SK-N-SH (cell line): ENCODE data around the gene QRFPR. TPM values are rescaled to one million over a fixed set of nuclear protein-coding genes. Genes with fewer than 3 reads are reported as not detected.

ENCODE experiments used
- CTCF ChIA-PET: fragments of 300-600, 350-600 bp; formaldehyde crosslinking; extraction: SDS; loops from one replicate; lab custom pipeline; 2021; lab: Yijun Ruan, JAX
- POLR2A ChIA-PET: fragments of 350-600 bp; sonication (Branson Sonifier 250); formaldehyde crosslinking; extraction: SDS; loops from one replicate; lab custom pipeline; 2020; ENCODE audit warnings: antibody characterized with exemption, inconsistent platforms; lab: Yijun Ruan, JAX
- DNase-seq: peaks from one replicate; pipeline ENCODE4 v3.0.0; 2012
- H2AFZ ChIP-seq: fragments of 200-600 bp; sonication (generic); 2 replicates; pipeline ENCODE4 v1.8.1; 2016; ENCODE audit warnings: antibody characterized with exemption, mild to moderate bottlenecking, low read depth
- H3F3A ChIP-seq: fragments of 200-600 bp; sonication (generic); replicated peaks from 2 replicates; pipeline ENCODE3; 2016; ENCODE audit warnings: antibody characterized with exemption, mild to moderate bottlenecking; ENCODE audit not compliant: insufficient read depth
- H3K27ac ChIP-seq, 2 experiments: fragments of 200-500 bp in 1 of 2; fragments of 200-600 bp in 1 of 2; sonication (Bioruptor generic) in 1 of 2; sonication (generic), shearing (Covaris generic) in 1 of 2; 2 replicates each; pipeline versions ENCODE4 v1.5.1 to v1.6.1; 2014 to 2016; ENCODE audit warnings: low read depth in 2 of 2, inconsistent platforms in 1 of 2, low read length in 1 of 2, mild to moderate bottlenecking in 1 of 2, mixed read lengths in 1 of 2
- H3K27me3 ChIP-seq: fragments of 200-600 bp; sonication (generic), shearing (Covaris generic); 2 replicates; pipeline ENCODE4 v1.6.1; 2016; ENCODE audit warnings: mixed run types; ENCODE audit not compliant: insufficient read depth
- H3K36me3 ChIP-seq, 2 experiments: fragments of 200-500 bp in 1 of 2; fragments of 200-600 bp in 1 of 2; sonication (Bioruptor generic) in 1 of 2; sonication (generic) in 1 of 2; replicated peaks in 1 of 2; 2 replicates each; pipeline versions ENCODE3 to v1.5.1; 2014 to 2016; ENCODE audit warnings: low read length in 1 of 2, mild to moderate bottlenecking in 1 of 2; ENCODE audit not compliant: insufficient read depth in 2 of 2, control insufficient read depth in 1 of 2
- H3K4me1 ChIP-seq, 2 experiments: fragments of 200-500 bp in 1 of 2; fragments of 200-600 bp in 1 of 2; sonication (Bioruptor generic) in 1 of 2; sonication (generic), shearing (Covaris generic) in 1 of 2; 2 replicates each; pipeline versions ENCODE4 v1.5.1 to v1.6.1; 2014 to 2016; ENCODE audit warnings: low read depth in 1 of 2, low read length in 1 of 2, mixed run types in 1 of 2; ENCODE audit not compliant: insufficient read depth in 2 of 2, control insufficient read depth in 1 of 2
- H3K4me2 ChIP-seq: fragments of 200-600 bp; sonication (generic), shearing (Covaris generic); 2 replicates; pipeline ENCODE4 v1.6.1; 2017; ENCODE audit warnings: mixed run types
- H3K4me3 ChIP-seq, 2 experiments: fragments of 200-500 bp in 1 of 2; fragments of 200-600 bp in 1 of 2; sonication (Bioruptor generic) in 1 of 2; sonication (generic), shearing (Covaris generic) in 1 of 2; 2 replicates each; pipeline versions ENCODE4 v1.5.1 to v1.8.1; 2014 to 2016; ENCODE audit warnings: low read depth in 2 of 2, inconsistent platforms in 1 of 2, low read length in 1 of 2, mild to moderate bottlenecking in 1 of 2, mixed read lengths in 1 of 2, moderate library complexity in 1 of 2
- H3K79me2 ChIP-seq: fragments of 200-600 bp; sonication (generic); 2 replicates; pipeline ENCODE4 v1.8.1; 2017; ENCODE audit warnings: mild to moderate bottlenecking; ENCODE audit not compliant: insufficient read depth
- H3K9ac ChIP-seq: fragments of 200-600 bp; sonication (generic); 2 replicates; pipeline ENCODE4 v1.6.1; 2017; ENCODE audit warnings: mixed run types
- H3K9me2 ChIP-seq: fragments of 200-600 bp; sonication (generic); 2 replicates; pipeline ENCODE4 v1.6.1; 2017; ENCODE audit warnings: mixed run types
- H3K9me3 ChIP-seq: fragments of 200-600 bp; sonication (generic); 2 replicates; pipeline ENCODE4 v1.6.1; 2017; ENCODE audit warnings: mixed run types, mild to moderate bottlenecking, moderate library complexity
- H4K20me1 ChIP-seq: fragments of 200-600 bp; sonication (generic); 2 replicates; pipeline ENCODE4 v1.6.1; 2017; ENCODE audit warnings: mild to moderate bottlenecking, mixed run types; ENCODE audit not compliant: insufficient read depth
- CHD2 ChIP-seq: fragments of 150-350 bp; IDR thresholded peaks from 2 replicates; pipeline ENCODE4 v1.6.1; 2018; ENCODE audit warnings: low read length; ENCODE audit not compliant: partially characterized antibody
- EZH2phosphoT487 ChIP-seq: fragments of 200-600 bp; sonication (generic); IDR thresholded peaks from 2 replicates; pipeline ENCODE4 v1.6.1; 2017; ENCODE audit warnings: low read depth, mixed run types, mild to moderate bottlenecking, antibody characterized with exemption, moderate library complexity, borderline replicate concordance
- GABPA ChIP-seq: IDR thresholded peaks from 2 replicates; pipeline ENCODE4 v1.4.0; 2012; ENCODE audit warnings: low read depth, mild to moderate bottlenecking
- MXI1 ChIP-seq: IDR thresholded peaks from 2 replicates; pipeline ENCODE4 v1.6.1; 2012; ENCODE audit warnings: mild to moderate bottlenecking, low read depth, low read length, improper control_type of control experiment
- NFIC ChIP-seq: IDR thresholded peaks from 2 replicates; pipeline ENCODE4 v1.4.0; 2012; ENCODE audit warnings: borderline replicate concordance
- RAD21 ChIP-seq: IDR thresholded peaks from 2 replicates; pipeline ENCODE4 v1.6.1; 2012; ENCODE audit warnings: mild to moderate bottlenecking, low read length
- RCOR1 ChIP-seq: fragments of 150-350 bp; IDR thresholded peaks from 2 replicates; pipeline ENCODE4 v1.6.1; 2017; ENCODE audit warnings: antibody characterized with exemption, low read length
- RXRA ChIP-seq: IDR thresholded peaks from 2 replicates; pipeline ENCODE4 v1.4.0; 2012; ENCODE audit warnings: low read depth, mild to moderate bottlenecking, borderline replicate concordance
- SMC3 ChIP-seq: IDR thresholded peaks from 2 replicates; pipeline ENCODE4 v1.6.1; 2012; ENCODE audit warnings: low read depth, low read length, improper control_type of control experiment
- TAF1 ChIP-seq: IDR thresholded peaks from 2 replicates; pipeline ENCODE4 v1.6.1; 2012; ENCODE audit warnings: low read depth, mild to moderate bottlenecking, low read length, moderate library complexity, borderline replicate concordance
- TEAD4 ChIP-seq: IDR thresholded peaks from 2 replicates; pipeline ENCODE4 v1.4.0; 2012; ENCODE audit warnings: mild to moderate bottlenecking, borderline replicate concordance; ENCODE audit not compliant: insufficient read depth
- WGBS: methylation state at CpG from one replicate; pipeline ENCODE4 v1.1.6; 2017; ENCODE audit warnings: low lambda C conversion rate; 5-methylcytosine and 5-hydroxymethylcytosine counted together
- polyA plus RNA-seq, 3 experiments: library from polyadenylated mRNA; depleted of rRNA; stranded (reverse); fragments of >200 nt; gene quantifications; 2 replicates each; pipeline ENCODE4 v1.2.3, GENCODE V29; 2012
- TF ChIP-seq, protein P1 (sequence below): IDR thresholded peaks from 2 replicates; pipeline ENCODE4; 2012
- TF ChIP-seq, protein P2 (sequence below): fragments of 150-350 bp; IDR thresholded peaks from 2 replicates; pipeline ENCODE4 v1.6.1; 2016; ENCODE audit warnings: mild to moderate bottlenecking, low read depth, low read length
- TF ChIP-seq, protein P3 (sequence below): IDR thresholded peaks from 2 replicates; pipeline ENCODE4 v1.4.0; 2012; ENCODE audit warnings: low read depth
- TF ChIP-seq, protein P4 (sequence below): fragments of 150-350 bp; IDR thresholded peaks from 2 replicates; pipeline ENCODE4 v1.6.1; 2017; ENCODE audit warnings: antibody characterized with exemption, low read length, low read depth, borderline replicate concordance
- TF ChIP-seq, protein P5 (sequence below): fragments of 200-600 bp; sonication (generic); IDR thresholded peaks from 2 replicates; pipeline ENCODE4 v1.6.1; 2017; ENCODE audit warnings: antibody characterized with exemption, mild to moderate bottlenecking, moderate library complexity

QRFPR gene
- polyA plus RNA-seq, 1 of the 3 experiments (the other 2 are of a cell fraction), result not detected

DNA sequence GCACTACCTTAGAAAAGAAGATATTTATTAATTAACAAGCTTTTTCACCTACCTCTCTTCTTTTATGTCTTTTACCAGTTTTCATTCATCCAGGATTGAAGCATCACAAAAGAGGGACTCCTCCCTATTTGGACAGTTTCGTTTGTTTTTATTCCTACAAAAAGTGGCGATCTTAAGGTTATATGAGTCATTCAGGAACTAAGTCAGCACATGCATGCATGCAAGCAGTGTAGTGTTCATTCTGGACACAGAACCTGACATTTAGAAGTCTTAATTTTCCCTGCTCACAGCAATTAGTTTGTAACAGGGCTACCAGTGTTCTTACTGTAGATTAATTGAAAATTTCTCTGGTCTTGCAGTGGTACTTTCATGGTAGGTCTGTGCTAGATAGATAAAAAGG is 47.9 kb upstream of the QRFPR start:
- no peaks in the 10 kb centered on the region for H3K4me1 ChIP-seq
- no peak overlapping the region for H3K9ac ChIP-seq
- no peak overlapping the region for H3K27ac ChIP-seq
- H4K20me1 ChIP-seq, result no peaks in the 10 kb centered on the region
- H3K4me3 ChIP-seq, result no peak overlapping the region
- no peaks in the 10 kb centered on the region for H3K79me2 ChIP-seq
- DNase-seq, result no peak
- H2AFZ ChIP-seq, result no peak overlapping the region
- TF ChIP-seq, protein P1, sequence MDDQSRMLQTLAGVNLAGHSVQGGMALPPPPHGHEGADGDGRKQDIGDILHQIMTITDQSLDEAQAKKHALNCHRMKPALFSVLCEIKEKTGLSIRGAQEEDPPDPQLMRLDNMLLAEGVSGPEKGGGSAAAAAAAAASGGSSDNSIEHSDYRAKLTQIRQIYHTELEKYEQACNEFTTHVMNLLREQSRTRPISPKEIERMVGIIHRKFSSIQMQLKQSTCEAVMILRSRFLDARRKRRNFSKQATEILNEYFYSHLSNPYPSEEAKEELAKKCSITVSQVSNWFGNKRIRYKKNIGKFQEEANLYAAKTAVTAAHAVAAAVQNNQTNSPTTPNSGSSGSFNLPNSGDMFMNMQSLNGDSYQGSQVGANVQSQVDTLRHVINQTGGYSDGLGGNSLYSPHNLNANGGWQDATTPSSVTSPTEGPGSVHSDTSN, result no peak
- TF ChIP-seq GABPA (no peak), TAF1 (no peak), RXRA (no peak), SMC3 (no peak), EZH2phosphoT487 (no peak), NFIC (no peak), RAD21 (no peak), TEAD4 (no peak), MXI1 (no peak), RCOR1 (no peak), CHD2 (no peak)
- TF ChIP-seq, protein P2, sequence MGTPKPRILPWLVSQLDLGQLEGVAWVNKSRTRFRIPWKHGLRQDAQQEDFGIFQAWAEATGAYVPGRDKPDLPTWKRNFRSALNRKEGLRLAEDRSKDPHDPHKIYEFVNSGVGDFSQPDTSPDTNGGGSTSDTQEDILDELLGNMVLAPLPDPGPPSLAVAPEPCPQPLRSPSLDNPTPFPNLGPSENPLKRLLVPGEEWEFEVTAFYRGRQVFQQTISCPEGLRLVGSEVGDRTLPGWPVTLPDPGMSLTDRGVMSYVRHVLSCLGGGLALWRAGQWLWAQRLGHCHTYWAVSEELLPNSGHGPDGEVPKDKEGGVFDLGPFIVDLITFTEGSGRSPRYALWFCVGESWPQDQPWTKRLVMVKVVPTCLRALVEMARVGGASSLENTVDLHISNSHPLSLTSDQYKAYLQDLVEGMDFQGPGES, result no peak
- TF ChIP-seq, protein P3, sequence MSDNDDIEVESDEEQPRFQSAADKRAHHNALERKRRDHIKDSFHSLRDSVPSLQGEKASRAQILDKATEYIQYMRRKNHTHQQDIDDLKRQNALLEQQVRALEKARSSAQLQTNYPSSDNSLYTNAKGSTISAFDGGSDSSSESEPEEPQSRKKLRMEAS, result no peak
- TF ChIP-seq, protein P4, sequence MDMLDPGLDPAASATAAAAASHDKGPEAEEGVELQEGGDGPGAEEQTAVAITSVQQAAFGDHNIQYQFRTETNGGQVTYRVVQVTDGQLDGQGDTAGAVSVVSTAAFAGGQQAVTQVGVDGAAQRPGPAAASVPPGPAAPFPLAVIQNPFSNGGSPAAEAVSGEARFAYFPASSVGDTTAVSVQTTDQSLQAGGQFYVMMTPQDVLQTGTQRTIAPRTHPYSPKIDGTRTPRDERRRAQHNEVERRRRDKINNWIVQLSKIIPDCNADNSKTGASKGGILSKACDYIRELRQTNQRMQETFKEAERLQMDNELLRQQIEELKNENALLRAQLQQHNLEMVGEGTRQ, result no peak
- TF ChIP-seq, all 33 proteins: peak for 0
- POLR2A ChIA-PET, result no interaction called here
- H3K27me3 ChIP-seq, result 0 out of 2 replicates have a peak, but pooled peaks cover 6% of the 10 kb centered on the region
- WGBS, result 0% methylated on average over 2 of the region's 2 CpGs
- no peaks in the 10 kb centered on the region for H3K9me3 ChIP-seq
- H3K9me2 ChIP-seq, result no peaks in the 10 kb centered on the region
- H3K36me3 ChIP-seq, result no peaks in the 10 kb centered on the region
- H3K4me2 ChIP-seq, result no peak overlapping the region
- CTCF ChIA-PET, result no interaction called here
- H3F3A ChIP-seq, result no peaks in the 10 kb centered on the region

DNA sequence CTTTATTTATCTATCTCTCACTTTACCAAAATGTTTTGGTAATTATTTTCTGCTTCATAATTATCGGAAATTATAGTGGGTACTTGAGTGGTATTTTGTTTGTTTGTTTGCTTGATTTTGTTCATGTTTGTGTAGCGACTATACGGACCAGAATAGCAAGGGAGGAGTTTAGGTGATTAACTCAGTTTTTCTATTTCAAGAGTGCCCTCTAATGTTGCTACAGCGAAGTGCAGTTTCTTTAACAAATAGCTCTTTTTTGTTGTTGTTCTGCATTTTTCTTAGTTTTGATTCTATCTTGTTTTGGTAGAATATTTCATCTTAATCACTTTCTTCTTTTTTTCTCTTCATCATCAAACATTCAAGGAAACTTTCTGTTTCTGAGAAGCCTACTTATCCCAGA is 40.8 kb upstream of the QRFPR start:
- TF ChIP-seq, protein P5, sequence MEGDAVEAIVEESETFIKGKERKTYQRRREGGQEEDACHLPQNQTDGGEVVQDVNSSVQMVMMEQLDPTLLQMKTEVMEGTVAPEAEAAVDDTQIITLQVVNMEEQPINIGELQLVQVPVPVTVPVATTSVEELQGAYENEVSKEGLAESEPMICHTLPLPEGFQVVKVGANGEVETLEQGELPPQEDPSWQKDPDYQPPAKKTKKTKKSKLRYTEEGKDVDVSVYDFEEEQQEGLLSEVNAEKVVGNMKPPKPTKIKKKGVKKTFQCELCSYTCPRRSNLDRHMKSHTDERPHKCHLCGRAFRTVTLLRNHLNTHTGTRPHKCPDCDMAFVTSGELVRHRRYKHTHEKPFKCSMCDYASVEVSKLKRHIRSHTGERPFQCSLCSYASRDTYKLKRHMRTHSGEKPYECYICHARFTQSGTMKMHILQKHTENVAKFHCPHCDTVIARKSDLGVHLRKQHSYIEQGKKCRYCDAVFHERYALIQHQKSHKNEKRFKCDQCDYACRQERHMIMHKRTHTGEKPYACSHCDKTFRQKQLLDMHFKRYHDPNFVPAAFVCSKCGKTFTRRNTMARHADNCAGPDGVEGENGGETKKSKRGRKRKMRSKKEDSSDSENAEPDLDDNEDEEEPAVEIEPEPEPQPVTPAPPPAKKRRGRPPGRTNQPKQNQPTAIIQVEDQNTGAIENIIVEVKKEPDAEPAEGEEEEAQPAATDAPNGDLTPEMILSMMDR, result peak; percentile 50
- no peak for TF ChIP-seq EZH2phosphoT487
- TF ChIP-seq, all 33 proteins: peak for 1
- Histone ChIP-seq H4K20me1 (no peaks in the 10 kb centered on the region), H3F3A (no peaks in the 10 kb centered on the region), H3K4me2 (no peak overlapping the region), H3K79me2 (no peaks in the 10 kb centered on the region), H3K36me3 (no peaks in the 10 kb centered on the region), H3K9me3 (no peaks in the 10 kb centered on the region), H2AFZ (no peak overlapping the region), H3K9me2 (no peaks in the 10 kb centered on the region), H3K27me3 (peaks cover 10% of the 10 kb centered on the region; the same call in 1 of the 2 replicates), H3K4me1 (no peaks in the 10 kb centered on the region), H3K27ac (no peak overlapping the region), H3K9ac (no peak overlapping the region), H3K4me3 (no peak overlapping the region; a peak in 1 of 4 replicates)
- no peak for DNase-seq
- ChIA-PET CTCF (interaction anchor here (1.1 kb wide), 1 partner anchor 53 kb away, joined by 3 read pairs; no protein-coding TSS in a partner anchor), POLR2A (no interaction called here)
- 11% methylated on average over 4 of the region's 4 CpGs for WGBS
